ENCODE data around the gene PHLDA2. TPM values are rescaled to one million over a fixed set of nuclear protein-coding genes. Genes with fewer than 3 reads are reported as not detected.
A peak's percentile ranks its signal among the peaks of the same experiment; 100 is the strongest.

PHLDA2 gene
- total RNA-seq, 2 experiments from 2014 or later = 1.3 to 2.5 TPM

GRCh38 chr11:2952290-2952689 is 23.1 kb upstream of the PHLDA2 start:
- peaks cover 41% of the 10 kb centered on the region for H3K4me1 Mint-ChIP-seq
- no peak overlapping the region for H3K4me3 Mint-ChIP-seq
- no peak for DNase-seq
- no peak overlapping the region for H3K27ac Mint-ChIP-seq
- H3K36me3 Mint-ChIP-seq = peaks cover 45% of the 10 kb centered on the region
- no peaks in the 10 kb centered on the region for H3K27me3 Mint-ChIP-seq
- H3K9me3 Mint-ChIP-seq = no peaks in the 10 kb centered on the region

- H3K36me3 Mint-ChIP-seq = peaks cover 47% of the 10 kb centered on the region
- DNase-seq = no peak
- no peak overlapping the region for H3K4me3 Mint-ChIP-seq
- no peaks in the 10 kb centered on the region for H3K9me3 Mint-ChIP-seq
- no peaks in the 10 kb centered on the region for H3K27me3 Mint-ChIP-seq
- H3K4me1 Mint-ChIP-seq = peaks cover 50% of the 10 kb centered on the region
- H3K27ac Mint-ChIP-seq = peak overlapping the region; percentile 76
Observed at GRCh38 chr11:2951231-2952110, 22.3 kb upstream of the PHLDA2 start.

- DNase-seq = no peak
- H3K9me3 Mint-ChIP-seq = no peaks in the 10 kb centered on the region
- H3K4me3 Mint-ChIP-seq = no peak overlapping the region
- no peaks in the 10 kb centered on the region for H3K27me3 Mint-ChIP-seq
- peak overlapping the region; percentile 54 for H3K27ac Mint-ChIP-seq
- H3K4me1 Mint-ChIP-seq = peaks cover 55% of the 10 kb centered on the region
- H3K36me3 Mint-ChIP-seq = peaks cover 50% of the 10 kb centered on the region
Observed at GRCh38 chr11:2950825-2951224, 21.6 kb upstream of the PHLDA2 start.

GRCh38 chr11:2949920-2950319 is 20.7 kb upstream of the PHLDA2 start:
- H3K36me3 Mint-ChIP-seq = peaks cover 51% of the 10 kb centered on the region

GRCh38 chr11:2947744-2948143 is 18.5 kb upstream of the PHLDA2 start:
- peak overlapping the region; percentile 55 for H3K27ac Mint-ChIP-seq
- DNase-seq = no peak
- H3K4me1 Mint-ChIP-seq = peaks cover 65% of the 10 kb centered on the region
- peaks cover 40% of the 10 kb centered on the region for H3K36me3 Mint-ChIP-seq
- no peaks in the 10 kb centered on the region for H3K27me3 Mint-ChIP-seq
- H3K4me3 Mint-ChIP-seq = no peak overlapping the region
- no peaks in the 10 kb centered on the region for H3K9me3 Mint-ChIP-seq

More at GRCh38 chr11:2949920-2950319, 20.7 kb upstream of the PHLDA2 start:
- Mint-ChIP-seq H3K27ac (peak overlapping the region; percentile 72), H3K4me1 (peaks cover 59% of the 10 kb centered on the region), H3K9me3 (no peaks in the 10 kb centered on the region), H3K27me3 (no peaks in the 10 kb centered on the region), H3K4me3 (no peak overlapping the region)
- DNase-seq = no peak

- H3K27ac Mint-ChIP-seq = peak overlapping the region; percentile 13
- H3K36me3 Mint-ChIP-seq = peaks cover 28% of the 10 kb centered on the region
- no peak for DNase-seq
- no peaks in the 10 kb centered on the region for H3K9me3 Mint-ChIP-seq
- H3K4me1 Mint-ChIP-seq = peaks cover 52% of the 10 kb centered on the region
- no peak overlapping the region for H3K4me3 Mint-ChIP-seq
- no peaks in the 10 kb centered on the region for H3K27me3 Mint-ChIP-seq
Observed at GRCh38 chr11:2945757-2946287, 16.6 kb upstream of the PHLDA2 start.

GRCh38 chr11:2945031-2945756 is 16.0 kb upstream of the PHLDA2 start:
- H3K36me3 Mint-ChIP-seq = peaks cover 26% of the 10 kb centered on the region
- peak overlapping the region; percentile 32 for H3K4me3 Mint-ChIP-seq
- H3K27me3 Mint-ChIP-seq = no peaks in the 10 kb centered on the region
- no peaks in the 10 kb centered on the region for H3K9me3 Mint-ChIP-seq
- peaks cover 51% of the 10 kb centered on the region for H3K4me1 Mint-ChIP-seq
- peak; percentile 72 for DNase-seq
- H3K27ac Mint-ChIP-seq = peak overlapping the region; percentile 74

DNA sequence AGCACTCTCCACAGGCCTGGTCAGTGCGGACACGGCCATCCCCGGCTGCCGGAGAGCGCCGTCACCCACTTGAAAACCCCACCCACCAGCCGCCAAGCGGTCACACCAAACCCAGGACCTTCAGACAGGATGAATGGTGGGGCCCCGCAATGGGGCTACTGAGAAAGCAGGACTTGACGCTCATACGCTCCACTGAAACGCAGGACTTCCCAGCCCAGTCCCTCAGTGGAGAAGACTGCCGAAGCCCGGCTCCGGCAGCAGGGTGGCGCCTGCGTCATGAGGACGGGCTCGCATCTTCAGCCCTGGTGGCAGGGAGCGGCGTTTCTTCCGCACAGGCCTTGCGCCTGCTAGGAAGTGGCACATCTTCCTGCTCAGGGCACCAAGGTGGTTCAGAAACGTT is 15.3 kb upstream of the PHLDA2 start:
- Mint-ChIP-seq H3K27ac (no peak overlapping the region), H3K4me1 (peaks cover 47% of the 10 kb centered on the region), H3K27me3 (no peaks in the 10 kb centered on the region), H3K9me3 (peaks cover 3% of the 10 kb centered on the region), H3K4me3 (no peak overlapping the region), H3K36me3 (peaks cover 28% of the 10 kb centered on the region)
- DNase-seq = no peak

- Mint-ChIP-seq H3K27me3 (no peaks in the 10 kb centered on the region), H3K36me3 (peaks cover 30% of the 10 kb centered on the region), H3K9me3 (peaks cover 9% of the 10 kb centered on the region), H3K4me1 (peaks cover 41% of the 10 kb centered on the region), H3K27ac (peak overlapping the region; percentile 72), H3K4me3 (no peak overlapping the region)
- DNase-seq = no peak
Observed at GRCh38 chr11:2943711-2944118, 14.5 kb upstream of the PHLDA2 start.

- H3K9me3 Mint-ChIP-seq = peaks cover 14% of the 10 kb centered on the region
- peaks cover 36% of the 10 kb centered on the region for H3K36me3 Mint-ChIP-seq
- H3K27ac Mint-ChIP-seq = peak overlapping the region; percentile 72
- peaks cover 41% of the 10 kb centered on the region for H3K4me1 Mint-ChIP-seq
- H3K27me3 Mint-ChIP-seq = no peaks in the 10 kb centered on the region
- no peak overlapping the region for H3K4me3 Mint-ChIP-seq
- DNase-seq = no peak
Observed at GRCh38 chr11:2942872-2943710, 13.9 kb upstream of the PHLDA2 start.

DNA sequence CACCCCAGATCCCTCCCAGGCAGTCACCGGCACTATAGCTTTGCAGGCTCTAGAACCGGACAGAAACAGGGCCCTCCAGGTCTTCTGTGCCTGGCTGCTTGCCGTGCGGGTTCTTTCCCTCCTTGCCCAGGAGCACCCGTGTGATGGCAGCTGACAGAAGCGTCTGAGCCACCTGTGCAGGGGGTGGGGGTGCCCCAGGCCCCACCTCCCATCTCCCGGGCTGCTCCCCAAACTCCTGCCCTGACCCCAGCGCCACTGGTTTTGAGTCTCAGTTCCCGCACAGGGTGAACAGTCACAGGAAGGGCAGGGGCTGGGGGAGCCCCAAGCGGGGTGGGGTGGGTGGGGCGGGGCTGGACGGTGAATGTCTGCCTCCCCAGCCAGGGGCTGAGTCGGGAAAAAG is 13.2 kb upstream of the PHLDA2 start:
- H3K36me3 Mint-ChIP-seq = peaks cover 39% of the 10 kb centered on the region
- H3K27me3 Mint-ChIP-seq = no peaks in the 10 kb centered on the region
- H3K27ac Mint-ChIP-seq = no peak overlapping the region
- H3K4me1 Mint-ChIP-seq = peaks cover 36% of the 10 kb centered on the region
- no peak overlapping the region for H3K4me3 Mint-ChIP-seq
- DNase-seq = no peak
- peaks cover 19% of the 10 kb centered on the region for H3K9me3 Mint-ChIP-seq

GRCh38 chr11:2940921-2941821 is 12.0 kb upstream of the PHLDA2 start:
- no peak for DNase-seq
- Mint-ChIP-seq H3K27ac (no peak overlapping the region), H3K9me3 (peaks cover 22% of the 10 kb centered on the region), H3K36me3 (peaks cover 37% of the 10 kb centered on the region), H3K4me1 (peaks cover 23% of the 10 kb centered on the region), H3K4me3 (no peak overlapping the region), H3K27me3 (no peaks in the 10 kb centered on the region)

GRCh38 chr11:2940147-2940920 is 11.1 kb upstream of the PHLDA2 start:
- Mint-ChIP-seq H3K36me3 (peaks cover 32% of the 10 kb centered on the region), H3K9me3 (peaks cover 22% of the 10 kb centered on the region), H3K4me3 (no peak overlapping the region), H3K27ac (no peak overlapping the region), H3K27me3 (no peaks in the 10 kb centered on the region), H3K4me1 (peaks cover 15% of the 10 kb centered on the region)
- DNase-seq = peak; percentile 48

All from activated naive CD8-positive, alpha-beta T cell treated with anti-CD3 and anti-CD28 coated beads for 36 hours (primary cell).